Renal cortex interstitium (tissue), 15 donors: ENCODE data around the gene NET1. TPM values are rescaled to one million over a fixed set of nuclear protein-coding genes. Genes with fewer than 3 reads are reported as not detected.
"Not testable (repeated sequence)": the region's sequence is repeated elsewhere in the genome, so short reads cannot be mapped to it uniquely, and the experiment has no call there.

Source experiments
- DNase-seq, 11 donors: peaks; one replicate each; pipeline ENCODE4 v3.0.0-alpha.2; 2013; ENCODE audit warnings: low read depth in 9 of 11, low spot score in 4 of 11; ENCODE audit errors: extremely low read depth in 1 of 11
- long read RNA-seq, 16 experiments: transcript quantifications; one replicate each; lab custom pipeline, GENCODE V29; 2026
- polyA plus RNA-seq, 3 donors: library from polyadenylated mRNA; unstranded; fragments of 120-200 nt; gene quantifications; one replicate each; pipeline ENCODE4 v1.2.1, GENCODE V29; 2013; ENCODE audit not compliant: insufficient read length in 3 of 3

Gene NET1, protein sequence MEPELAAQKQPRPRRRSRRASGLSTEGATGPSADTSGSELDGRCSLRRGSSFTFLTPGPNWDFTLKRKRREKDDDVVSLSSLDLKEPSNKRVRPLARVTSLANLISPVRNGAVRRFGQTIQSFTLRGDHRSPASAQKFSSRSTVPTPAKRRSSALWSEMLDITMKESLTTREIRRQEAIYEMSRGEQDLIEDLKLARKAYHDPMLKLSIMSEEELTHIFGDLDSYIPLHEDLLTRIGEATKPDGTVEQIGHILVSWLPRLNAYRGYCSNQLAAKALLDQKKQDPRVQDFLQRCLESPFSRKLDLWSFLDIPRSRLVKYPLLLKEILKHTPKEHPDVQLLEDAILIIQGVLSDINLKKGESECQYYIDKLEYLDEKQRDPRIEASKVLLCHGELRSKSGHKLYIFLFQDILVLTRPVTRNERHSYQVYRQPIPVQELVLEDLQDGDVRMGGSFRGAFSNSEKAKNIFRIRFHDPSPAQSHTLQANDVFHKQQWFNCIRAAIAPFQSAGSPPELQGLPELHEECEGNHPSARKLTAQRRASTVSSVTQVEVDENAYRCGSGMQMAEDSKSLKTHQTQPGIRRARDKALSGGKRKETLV
- polyA plus RNA-seq = 100 to 1,000 TPM; 122 to 142 (median 133) TPM
- long read RNA-seq, donor 1, transcript NET1-202 (10 exons, 3,253 nt) = major isoform, 17 of 67 reads
- long read RNA-seq, donor 1, partial matches to known transcripts = 49 of 67 reads
- long read RNA-seq, donor 1, other reads (novel, unspliced or antisense) = 0 of 67 reads
- long read RNA-seq, donor 2, transcript NET1-202 (10 exons, 3,253 nt) = major isoform, 10 of 12 reads
- long read RNA-seq, donor 2, partial matches to known transcripts = 0 of 12 reads
- long read RNA-seq, donor 2, other reads (novel, unspliced or antisense) = 0 of 12 reads
- long read RNA-seq, donor 3, transcript NET1-201 (12 exons, 3,402 nt) = minor isoform, 5 of 30 reads
- long read RNA-seq, donor 3, transcript NET1-202 (10 exons, 3,253 nt) = major isoform, 14 of 30 reads
- long read RNA-seq, donor 3, partial matches to known transcripts = 5 of 30 reads
- long read RNA-seq, donor 3, other reads (novel, unspliced or antisense) = 5 of 30 reads
- long read RNA-seq, donor 4, transcript NET1-202 (10 exons, 3,253 nt) = major isoform, 21 of 24 reads
- long read RNA-seq, donor 4, partial matches to known transcripts = 0 of 24 reads
- long read RNA-seq, donor 4, other reads (novel, unspliced or antisense) = 0 of 24 reads
- long read RNA-seq, donor 5 = 0 reads
- long read RNA-seq, donor 6, transcript NET1-202 (10 exons, 3,253 nt) = major isoform, 12 of 18 reads
- long read RNA-seq, donor 6, partial matches to known transcripts = 5 of 18 reads
- long read RNA-seq, donor 6, other reads (novel, unspliced or antisense) = 0 of 18 reads
- long read RNA-seq, donor 7, transcript NET1-201 (12 exons, 3,402 nt) = minor isoform, 5 of 20 reads
- long read RNA-seq, donor 7, transcript NET1-202 (10 exons, 3,253 nt) = major isoform, 14 of 20 reads
- long read RNA-seq, donor 7, partial matches to known transcripts = 0 of 20 reads
- long read RNA-seq, donor 7, other reads (novel, unspliced or antisense) = 0 of 20 reads
- long read RNA-seq, donor 8, transcript NET1-201 (12 exons, 3,402 nt) = minor isoform, 5 of 54 reads
- long read RNA-seq, donor 8, transcript NET1-202 (10 exons, 3,253 nt) = major isoform, 32 of 54 reads
- long read RNA-seq, donor 8, partial matches to known transcripts = 17 of 54 reads
- long read RNA-seq, donor 8, other reads (novel, unspliced or antisense) = 0 of 54 reads
- long read RNA-seq, donor 9, transcript NET1-202 (10 exons, 3,253 nt) = major isoform, 21 of 28 reads
- long read RNA-seq, donor 9, partial matches to known transcripts = 7 of 28 reads
- long read RNA-seq, donor 9, other reads (novel, unspliced or antisense) = 0 of 28 reads
- long read RNA-seq, donor 10, transcript NET1-202 (10 exons, 3,253 nt) = major isoform, 20 of 35 reads
- long read RNA-seq, donor 10, partial matches to known transcripts = 13 of 35 reads
- long read RNA-seq, donor 10, other reads (novel, unspliced or antisense) = 0 of 35 reads
- long read RNA-seq, donor 11, transcript NET1-202 (10 exons, 3,253 nt) = major isoform, 10 of 17 reads
- long read RNA-seq, donor 11, partial matches to known transcripts = 5 of 17 reads
- long read RNA-seq, donor 11, other reads (novel, unspliced or antisense) = 0 of 17 reads
- long read RNA-seq, donor 12, partial matches to known transcripts = 0 of 5 reads
- long read RNA-seq, donor 12, other reads (novel, unspliced or antisense) = 0 of 5 reads
- long read RNA-seq, donor 13 = 0 reads
- long read RNA-seq, donor 14, transcript NET1-202 (10 exons, 3,253 nt) = major isoform, 19 of 20 reads
- long read RNA-seq, donor 14, partial matches to known transcripts = 0 of 20 reads
- long read RNA-seq, donor 14, other reads (novel, unspliced or antisense) = 0 of 20 reads
- long read RNA-seq, donor 15, transcript NET1-202 (10 exons, 3,253 nt) = major isoform, 6 of 6 reads
- long read RNA-seq, donor 15, partial matches to known transcripts = 0 of 6 reads
- long read RNA-seq, donor 15, other reads (novel, unspliced or antisense) = 0 of 6 reads
- long read RNA-seq, donor 16, transcript NET1-202 (10 exons, 3,253 nt) = major isoform, 34 of 68 reads
- long read RNA-seq, donor 16, transcript NET1-201 (12 exons, 3,402 nt) = minor isoform, 6 of 68 reads
- long read RNA-seq, donor 16, partial matches to known transcripts = 28 of 68 reads
- long read RNA-seq, donor 16, other reads (novel, unspliced or antisense) = 0 of 68 reads

GRCh38 chr10:5412277-5412941 lies at the start of gene NET1:
Gene NET1 (plus strand): TSS chr10:5412557. CDS start chr10:5412693, 136 bp downstream.
- peak; percentile 68 to 87 (median 84) for DNase-seq

DNA sequence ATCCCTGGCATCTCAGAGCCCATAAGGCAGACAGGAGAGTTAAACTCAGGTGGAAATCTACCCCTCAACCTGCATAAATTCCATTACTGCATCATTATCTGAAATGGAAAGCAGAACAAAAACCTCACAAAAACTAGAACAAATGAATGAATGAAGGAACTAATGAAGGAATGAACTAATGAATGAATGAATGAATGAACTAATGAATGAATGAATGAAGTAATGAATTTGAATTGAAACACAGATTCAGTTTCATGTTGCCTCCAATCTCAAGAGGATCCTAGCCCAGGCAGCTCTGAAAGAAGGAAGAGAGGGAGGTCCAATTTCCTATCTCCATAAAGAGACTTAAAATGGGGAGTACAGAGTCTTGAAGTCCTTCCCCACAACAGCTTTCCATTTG lies 49.5 kb upstream of the NET1 start:
- DNase-seq = no peak

- DNase-seq = peak in 1 of 11 donors; percentile 26
Observed at GRCh38 chr10:5364374-5364773, 48.0 kb upstream of the NET1 start.

GRCh38 chr10:5364890-5365338 lies 47.4 kb upstream of the NET1 start, which contains the start of gene UCN3:
Gene UCN3 (plus strand): TSS chr10:5364966. CDS start chr10:5373721, 8,755 bp downstream.
- DNase-seq = no peak

GRCh38 chr10:5365928-5366327 lies 46.4 kb upstream of the NET1 start:
- DNase-seq = no peak

GRCh38 chr10:5369362-5370158 lies 42.8 kb upstream of the NET1 start:
- no peak for DNase-seq

DNA sequence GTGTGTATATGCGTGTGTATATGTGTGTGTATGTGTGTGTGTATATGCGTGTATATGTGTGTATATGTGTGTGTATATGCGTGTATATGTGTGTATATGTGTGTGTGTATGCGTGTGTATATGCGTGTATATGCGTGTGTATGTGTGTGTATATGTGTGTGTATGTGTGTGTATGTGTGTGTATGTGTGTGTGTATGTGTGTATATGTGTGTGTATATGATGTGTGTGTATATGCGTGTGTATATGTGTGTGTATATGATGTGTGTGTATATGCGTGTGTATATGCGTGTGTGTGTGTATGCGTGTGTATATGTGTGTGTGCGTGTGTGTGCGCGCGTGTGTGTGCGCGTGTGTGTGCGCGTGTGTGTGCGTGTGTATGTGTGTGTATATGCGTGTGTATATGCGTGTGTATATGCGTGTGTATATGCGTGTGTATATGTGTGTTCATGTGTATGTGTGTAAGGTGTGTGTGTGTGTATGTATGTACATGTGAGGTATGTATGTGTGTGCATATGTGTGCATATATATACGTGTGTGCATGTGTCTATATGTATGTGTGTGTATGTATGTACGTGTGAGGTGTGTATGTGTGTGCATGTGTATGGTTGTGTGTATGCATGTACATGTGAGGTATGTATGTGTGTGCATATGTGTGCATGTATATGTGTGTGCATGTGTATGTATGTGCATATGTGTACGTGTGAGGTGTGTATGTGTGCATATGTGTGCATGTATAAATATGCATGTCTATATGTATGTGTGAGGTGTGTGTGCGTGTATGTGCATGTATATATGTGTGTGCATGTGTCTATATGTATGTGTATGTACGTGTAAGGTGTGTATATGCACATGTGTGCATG lies 41.6 kb upstream of the NET1 start:
- DNase-seq = no peak

DNA sequence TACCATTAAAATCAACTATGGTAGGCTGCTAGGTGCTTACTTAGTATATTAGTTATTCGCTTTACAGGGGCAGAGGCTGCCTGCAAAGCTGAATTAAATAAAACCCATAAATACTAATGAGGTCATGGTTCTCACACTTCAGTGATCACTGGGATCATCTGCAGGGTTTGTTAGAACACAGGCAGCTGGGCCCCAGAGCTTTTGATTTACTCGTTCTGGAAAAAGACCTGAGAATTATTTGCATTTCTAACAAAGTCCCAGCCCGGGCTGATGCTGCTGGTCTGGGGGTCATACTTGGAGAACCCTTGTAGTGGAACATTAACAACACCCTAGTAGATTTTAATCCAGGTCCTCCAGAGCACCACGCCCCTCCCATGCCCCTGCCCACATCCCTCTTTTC lies 39.0 kb upstream of the NET1 start:
- DNase-seq = peak in 2 of 11 donors; percentile 42 to 59

DNA sequence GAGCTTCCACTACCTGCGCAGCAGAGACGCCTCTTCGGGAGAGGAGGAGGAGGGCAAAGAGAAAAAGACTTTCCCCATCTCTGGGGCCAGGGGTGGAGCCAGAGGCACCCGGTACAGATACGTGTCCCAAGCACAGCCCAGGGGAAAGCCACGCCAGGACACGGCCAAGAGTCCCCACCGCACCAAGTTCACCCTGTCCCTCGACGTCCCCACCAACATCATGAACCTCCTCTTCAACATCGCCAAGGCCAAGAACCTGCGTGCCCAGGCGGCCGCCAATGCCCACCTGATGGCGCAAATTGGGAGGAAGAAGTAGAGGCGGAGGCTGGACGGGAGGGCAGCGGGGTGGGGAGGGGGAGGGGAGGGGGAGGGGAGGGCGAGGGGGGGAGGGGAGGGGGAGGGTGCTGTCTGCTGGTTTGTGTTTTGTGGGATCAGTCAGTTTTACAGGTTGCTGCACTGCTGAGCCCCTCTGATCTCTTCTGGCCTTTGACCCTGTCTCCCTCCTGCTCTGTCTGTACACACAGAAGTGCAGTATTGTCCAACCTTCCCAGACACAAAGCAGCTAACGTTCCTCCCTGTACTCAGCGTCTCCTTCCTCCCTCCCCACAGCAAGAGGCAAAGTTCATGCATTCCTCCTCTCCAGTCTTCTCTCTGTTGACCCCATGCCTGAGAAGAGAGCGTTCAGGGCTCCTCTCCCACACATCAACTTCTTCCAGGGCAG lies 38.3 kb upstream of the NET1 start:
- no peak for DNase-seq

GRCh38 chr10:5376450-5376849 lies 35.9 kb upstream of the NET1 start:
- DNase-seq = no peak

GRCh38 chr10:5379202-5379601 lies 33.2 kb upstream of the NET1 start:
- not testable (repeated sequence) for DNase-seq

GRCh38 chr10:5380395-5380794 lies 32.0 kb upstream of the NET1 start:
- DNase-seq = not testable (repeated sequence)

- DNase-seq = no peak
Observed at GRCh38 chr10:5381187-5381586, 31.2 kb upstream of the NET1 start.
